Endothelial cell (in vitro differentiated cells): Measurements from ENCODE around the gene C1orf52. TPM values are rescaled to one million over a fixed set of nuclear protein-coding genes. Genes with fewer than 3 reads are reported as not detected.

Source experiments
- DNase-seq: peaks from one replicate; pipeline ENCODE4 v3.0.0; 2021; ENCODE audit warnings: low spot score
- H3K27ac Mint-ChIP-seq: one replicate; pipeline ENCODE4 v1.8.0; 2021; ENCODE audit warnings: mixed read lengths, inconsistent platforms; ENCODE audit not compliant: unreplicated experiment
- H3K27me3 Mint-ChIP-seq: one replicate; pipeline ENCODE4 v1.8.0; 2021; ENCODE audit warnings: mild to moderate bottlenecking, moderate library complexity, mixed read lengths, inconsistent platforms; ENCODE audit not compliant: unreplicated experiment
- H3K36me3 Mint-ChIP-seq: one replicate; pipeline ENCODE4 v1.8.0; 2021; ENCODE audit warnings: mild to moderate bottlenecking, low read depth, mixed read lengths, inconsistent platforms; ENCODE audit not compliant: unreplicated experiment
- H3K4me1 Mint-ChIP-seq: one replicate; pipeline ENCODE4 v1.8.0; 2021; ENCODE audit warnings: mild to moderate bottlenecking, mixed read lengths, inconsistent platforms; ENCODE audit not compliant: unreplicated experiment
- H3K4me3 Mint-ChIP-seq: one replicate; pipeline ENCODE4 v1.8.0; 2021; ENCODE audit warnings: mild to moderate bottlenecking, mixed read lengths, inconsistent platforms; ENCODE audit not compliant: unreplicated experiment
- H3K9me3 Mint-ChIP-seq: one replicate; pipeline ENCODE4 v1.8.0; 2021; ENCODE audit warnings: mixed read lengths, inconsistent platforms; ENCODE audit not compliant: unreplicated experiment
- total RNA-seq: library from RNA; stranded (reverse); fragmentation: NEBNext Ultra II Directional; extraction: Animal tissue kit (Norgen Biotek cat#: 25700); gene quantifications from one replicate; pipeline ENCODE4 v1.2.1, GENCODE V29; 2021; ENCODE audit not compliant: unreplicated experiment
- TF ChIP-seq, protein P1 (sequence below): fragments of 200-600 bp; sonication (generic); IDR thresholded peaks from one replicate; pipeline ENCODE4 v1.5.0; 2021; ENCODE audit warnings: antibody characterized with exemption; ENCODE audit not compliant: unreplicated experiment

The C1orf52 gene
- total RNA-seq, 1 donor from 2014 or later: 37.7 TPM

DNA sequence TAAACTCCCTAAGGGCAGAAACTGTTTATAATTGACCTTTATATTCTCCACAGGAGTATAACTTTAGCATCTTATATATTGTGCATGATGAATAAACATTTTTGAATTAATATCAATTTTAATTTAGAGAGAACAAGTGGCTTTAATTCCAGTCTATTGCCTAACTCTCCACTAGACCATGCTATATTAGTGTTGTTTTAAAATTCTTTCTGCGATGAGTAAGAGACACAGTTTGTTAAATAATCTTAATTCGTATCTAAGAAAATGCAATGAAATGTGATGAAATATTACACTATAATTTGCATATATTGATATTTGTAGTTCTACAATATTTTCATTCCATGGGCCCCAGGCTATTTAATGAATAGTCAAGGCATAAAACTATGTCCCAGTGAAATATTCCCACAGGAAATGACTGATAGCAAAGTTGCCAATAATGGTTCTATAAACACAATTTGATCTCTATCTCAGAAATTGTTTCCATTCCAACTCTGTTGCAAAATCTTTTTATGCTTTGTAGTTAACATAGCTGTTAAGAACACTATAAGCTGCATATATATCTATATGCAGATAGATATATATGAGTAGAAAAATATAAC lies 55.8 kb downstream of the C1orf52 start:
- Mint-ChIP-seq H3K4me3 (no peak overlapping the region), H3K27ac (no peak overlapping the region), H3K9me3 (no peaks in the 10 kb centered on the region)

DNA sequence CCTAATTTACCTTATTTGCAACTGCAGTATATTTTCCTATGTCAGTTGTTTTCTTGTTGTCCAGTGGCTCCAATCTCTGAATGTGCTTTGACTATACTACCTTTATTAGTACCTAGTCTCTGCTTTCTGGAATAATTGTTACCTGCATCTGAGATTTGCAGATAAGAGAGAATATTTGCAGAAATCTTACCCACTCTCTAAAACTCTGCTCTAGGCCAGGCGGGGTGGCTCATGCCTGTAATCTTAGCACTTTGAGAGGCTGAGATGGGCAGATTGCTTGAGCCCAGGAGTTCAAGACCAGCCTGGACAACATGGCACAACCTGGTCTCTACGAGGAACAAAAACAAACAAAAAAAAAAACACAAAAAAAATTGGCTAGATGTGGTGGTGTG lies 56.6 kb downstream of the C1orf52 start:
- no peak overlapping the region for H3K4me3 Mint-ChIP-seq
- DNase-seq: no peak
- peaks cover 3% of the 10 kb centered on the region for H3K36me3 Mint-ChIP-seq
- H3K4me1 Mint-ChIP-seq: peaks cover 14% of the 10 kb centered on the region
- no peak overlapping the region for H3K27ac Mint-ChIP-seq
- H3K9me3 Mint-ChIP-seq: no peaks in the 10 kb centered on the region
- TF ChIP-seq, protein P1, sequence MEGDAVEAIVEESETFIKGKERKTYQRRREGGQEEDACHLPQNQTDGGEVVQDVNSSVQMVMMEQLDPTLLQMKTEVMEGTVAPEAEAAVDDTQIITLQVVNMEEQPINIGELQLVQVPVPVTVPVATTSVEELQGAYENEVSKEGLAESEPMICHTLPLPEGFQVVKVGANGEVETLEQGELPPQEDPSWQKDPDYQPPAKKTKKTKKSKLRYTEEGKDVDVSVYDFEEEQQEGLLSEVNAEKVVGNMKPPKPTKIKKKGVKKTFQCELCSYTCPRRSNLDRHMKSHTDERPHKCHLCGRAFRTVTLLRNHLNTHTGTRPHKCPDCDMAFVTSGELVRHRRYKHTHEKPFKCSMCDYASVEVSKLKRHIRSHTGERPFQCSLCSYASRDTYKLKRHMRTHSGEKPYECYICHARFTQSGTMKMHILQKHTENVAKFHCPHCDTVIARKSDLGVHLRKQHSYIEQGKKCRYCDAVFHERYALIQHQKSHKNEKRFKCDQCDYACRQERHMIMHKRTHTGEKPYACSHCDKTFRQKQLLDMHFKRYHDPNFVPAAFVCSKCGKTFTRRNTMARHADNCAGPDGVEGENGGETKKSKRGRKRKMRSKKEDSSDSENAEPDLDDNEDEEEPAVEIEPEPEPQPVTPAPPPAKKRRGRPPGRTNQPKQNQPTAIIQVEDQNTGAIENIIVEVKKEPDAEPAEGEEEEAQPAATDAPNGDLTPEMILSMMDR: no peak
- H3K27me3 Mint-ChIP-seq: peaks cover 12% of the 10 kb centered on the region

More for the DNA sequence above, 55.8 kb downstream of the C1orf52 start:
- Mint-ChIP-seq H3K27me3 (peaks cover 12% of the 10 kb centered on the region), H3K36me3 (peaks cover 3% of the 10 kb centered on the region), H3K4me1 (peaks cover 14% of the 10 kb centered on the region)
- DNase-seq: no peak
- TF ChIP-seq, protein P1: no peak

DNA sequence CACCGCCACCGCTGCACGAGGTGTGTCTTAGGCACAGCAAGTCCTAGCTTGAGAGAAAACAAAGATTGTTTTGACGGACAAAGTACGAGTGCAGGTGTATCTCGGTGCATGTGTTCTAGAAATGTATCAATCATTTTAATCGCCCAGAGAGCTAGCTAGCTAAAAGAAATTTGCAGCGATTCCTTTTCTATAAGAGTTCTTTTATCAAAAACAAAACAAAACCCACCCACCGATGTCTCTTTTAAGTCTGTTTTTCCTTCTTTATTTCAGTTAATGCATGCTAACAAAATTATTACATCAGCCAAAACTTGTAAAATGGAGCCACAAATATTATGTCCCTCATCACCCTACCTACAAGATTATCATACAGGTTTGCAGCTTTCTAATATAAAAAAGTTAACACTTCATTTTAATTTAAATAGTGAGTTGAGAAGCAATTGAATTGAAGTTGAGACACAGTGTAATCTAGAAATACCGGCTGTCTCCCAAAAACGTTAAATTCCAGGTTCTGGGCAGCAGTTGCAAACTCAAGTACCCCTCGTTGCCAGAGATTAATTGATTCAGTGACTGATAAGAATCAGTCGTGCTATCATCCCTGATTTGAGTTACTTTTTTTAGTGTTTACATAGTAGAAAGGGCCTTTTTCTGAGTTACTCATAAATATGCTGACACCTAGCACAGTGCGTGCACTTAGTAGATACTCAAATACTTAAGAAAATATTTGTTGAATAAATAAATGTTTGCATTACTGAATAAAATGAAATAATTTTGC lies 57.2 kb downstream of the C1orf52 start:
- TF ChIP-seq, protein P1: no peak
- no peak for DNase-seq
- H3K4me3 Mint-ChIP-seq: peak overlapping the region; percentile 99
- no peaks in the 10 kb centered on the region for H3K9me3 Mint-ChIP-seq
- peaks cover 14% of the 10 kb centered on the region for H3K4me1 Mint-ChIP-seq
- peak overlapping the region; percentile 93 for H3K27ac Mint-ChIP-seq
- H3K36me3 Mint-ChIP-seq: peaks cover 3% of the 10 kb centered on the region
- H3K27me3 Mint-ChIP-seq: peaks cover 12% of the 10 kb centered on the region

DNA sequence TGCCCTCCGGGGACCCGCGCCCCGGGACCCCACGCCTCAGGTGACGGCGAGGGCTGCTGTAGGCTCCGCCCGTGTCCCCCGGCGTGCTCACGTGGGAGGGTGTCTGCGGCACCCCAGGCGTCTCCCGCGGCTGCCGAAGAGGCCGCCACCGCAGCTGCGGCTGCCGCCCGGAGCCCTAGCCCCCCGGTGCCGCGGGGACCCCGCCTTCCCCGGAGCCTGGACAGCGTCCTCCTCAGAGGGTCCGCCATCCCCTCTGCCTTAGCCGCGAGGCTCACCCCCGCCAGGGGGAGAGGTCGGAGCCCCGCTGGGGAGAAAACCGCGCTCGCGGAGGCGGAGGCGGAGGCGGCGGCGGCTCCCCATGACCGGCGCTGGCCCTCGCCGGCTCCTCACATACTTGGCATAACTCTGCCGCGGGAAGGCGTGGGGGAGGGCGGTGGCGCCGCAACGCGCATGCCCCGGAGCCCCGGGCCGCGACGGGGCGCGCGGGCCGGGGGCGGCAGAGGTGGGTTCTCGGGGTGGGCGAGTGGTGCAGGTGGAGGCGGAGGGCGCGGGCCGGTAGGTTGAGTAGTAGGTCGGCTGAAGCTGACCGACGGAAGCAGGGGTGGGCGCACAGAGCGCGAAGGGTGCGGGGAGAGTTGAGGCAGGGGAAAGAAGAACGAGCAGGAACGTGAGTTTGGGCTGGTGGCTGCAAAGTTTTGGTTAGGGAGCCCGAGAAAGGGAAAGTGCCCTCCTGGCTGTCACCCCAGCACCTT lies 57.9 kb downstream of the C1orf52 start:
- no peaks in the 10 kb centered on the region for H3K9me3 Mint-ChIP-seq
- peaks cover 12% of the 10 kb centered on the region for H3K27me3 Mint-ChIP-seq
- peaks cover 3% of the 10 kb centered on the region for H3K36me3 Mint-ChIP-seq
- DNase-seq: peak; percentile 78
- H3K27ac Mint-ChIP-seq: peak overlapping the region; percentile 93
- TF ChIP-seq, protein P1: no peak
- H3K4me1 Mint-ChIP-seq: peaks cover 14% of the 10 kb centered on the region
- peak overlapping the region; percentile 99 for H3K4me3 Mint-ChIP-seq
